Glutamatergic neuron (in vitro differentiated cells): ENCODE data around the gene USPL1. TPM values are rescaled to one million over a fixed set of nuclear protein-coding genes. Genes with fewer than 3 reads are reported as not detected.
A peak's percentile ranks its signal among the peaks of the same experiment; 100 is the strongest.
"Not testable (repeated sequence)": the region's sequence is repeated elsewhere in the genome, so short reads cannot be mapped to it uniquely, and the experiment has no call there.

Experiments used
- DNase-seq: peaks from one replicate; pipeline ENCODE4 v3.0.0; 2022
- H3K27ac Mint-ChIP-seq: one replicate; pipeline ENCODE4 v1.8.0; 2020; ENCODE audit warnings: mild to moderate bottlenecking, mixed read lengths, inconsistent platforms; ENCODE audit not compliant: unreplicated experiment
- H3K27me3 Mint-ChIP-seq: one replicate; pipeline ENCODE4 v1.8.0; 2020; ENCODE audit warnings: mild to moderate bottlenecking, moderate library complexity, mixed read lengths, inconsistent platforms; ENCODE audit not compliant: unreplicated experiment
- H3K36me3 Mint-ChIP-seq: one replicate; pipeline ENCODE4 v1.8.0; 2020; ENCODE audit warnings: mild to moderate bottlenecking, mixed read lengths, inconsistent platforms; ENCODE audit not compliant: unreplicated experiment
- H3K4me1 Mint-ChIP-seq: one replicate; pipeline ENCODE4 v1.8.0; 2020; ENCODE audit warnings: mild to moderate bottlenecking, low read depth, mixed read lengths, inconsistent platforms; ENCODE audit not compliant: unreplicated experiment
- H3K4me3 Mint-ChIP-seq: one replicate; pipeline ENCODE4 v1.8.0; 2020; ENCODE audit warnings: mild to moderate bottlenecking, mixed read lengths, inconsistent platforms; ENCODE audit not compliant: unreplicated experiment
- H3K9me3 Mint-ChIP-seq: one replicate; pipeline ENCODE4 v1.8.0; 2020; ENCODE audit warnings: mild to moderate bottlenecking, moderate library complexity, mixed read lengths, inconsistent platforms; ENCODE audit not compliant: unreplicated experiment
- CTCF ChIP-seq: fragments of 200-600 bp; sonication (generic); IDR thresholded peaks from one replicate; pipeline ENCODE4 v1.5.0; 2021; ENCODE audit not compliant: partially characterized antibody, unreplicated experiment
- total RNA-seq: library from RNA; stranded (reverse); fragmentation: NEBNext Ultra II Directional; extraction: Animal tissue kit (Norgen Biotek cat#: 25700); gene quantifications from one replicate; pipeline ENCODE4 v1.2.1, GENCODE V29; 2021; ENCODE audit not compliant: unreplicated experiment

The USPL1 gene
- total RNA-seq, 1 donor from 2014 or later: 101 TPM

DNA sequence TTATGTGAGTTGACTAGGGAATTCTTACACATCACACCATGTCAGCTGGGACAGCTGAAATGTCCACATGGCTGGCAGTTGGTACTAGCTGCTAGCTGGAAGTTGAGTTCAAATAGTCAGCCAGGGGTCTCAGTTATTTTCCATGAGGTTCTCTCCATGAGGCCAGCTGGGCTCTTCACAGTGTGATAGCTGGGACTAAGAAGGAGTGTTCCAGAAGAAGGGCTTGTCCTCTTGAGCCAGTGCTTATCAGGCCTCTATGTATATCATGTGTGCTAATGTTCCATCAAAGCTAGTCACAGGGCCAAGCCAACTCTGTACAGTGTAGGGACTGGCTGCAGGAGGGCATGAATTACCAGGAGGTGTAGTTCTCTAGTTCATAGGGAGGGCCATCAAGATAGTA lies 11.8 kb downstream of the USPL1 start:
- H3K9me3 Mint-ChIP-seq: peaks cover 7% of the 10 kb centered on the region
- no peak overlapping the region for H3K27ac Mint-ChIP-seq
- H3K4me1 Mint-ChIP-seq: peaks cover 13% of the 10 kb centered on the region
- H3K36me3 Mint-ChIP-seq: peaks cover 4% of the 10 kb centered on the region
- DNase-seq: no peak
- H3K4me3 Mint-ChIP-seq: no peak overlapping the region
- peaks cover 6% of the 10 kb centered on the region for H3K27me3 Mint-ChIP-seq
- no peak for TF ChIP-seq CTCF

DNA sequence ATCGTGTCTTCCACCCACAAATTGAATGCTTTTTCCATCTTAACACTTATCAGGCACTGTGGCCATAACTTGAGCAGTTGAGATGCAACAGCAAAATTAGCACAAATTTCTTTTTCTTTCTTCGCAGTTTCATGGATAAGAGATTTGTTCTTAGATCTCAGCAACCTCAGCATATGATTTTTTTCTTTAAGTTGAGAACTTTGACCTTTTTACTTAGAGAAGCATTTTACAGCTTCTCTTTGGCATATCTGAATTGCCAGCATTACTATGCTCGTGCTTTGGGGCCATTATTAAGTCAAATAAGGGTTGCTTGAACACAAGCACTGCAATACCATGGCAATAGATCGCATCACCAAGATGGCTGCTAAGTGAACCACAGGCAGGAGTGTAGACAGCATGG lies 16.1 kb downstream of the USPL1 start:
- Mint-ChIP-seq H3K4me1 (peaks cover 22% of the 10 kb centered on the region), H3K27me3 (peaks cover 2% of the 10 kb centered on the region), H3K27ac (no peak overlapping the region), H3K9me3 (no peaks in the 10 kb centered on the region), H3K4me3 (peak overlapping the region; percentile 35), H3K36me3 (peaks cover 4% of the 10 kb centered on the region)
- DNase-seq: no peak
- no peak for TF ChIP-seq CTCF

DNA sequence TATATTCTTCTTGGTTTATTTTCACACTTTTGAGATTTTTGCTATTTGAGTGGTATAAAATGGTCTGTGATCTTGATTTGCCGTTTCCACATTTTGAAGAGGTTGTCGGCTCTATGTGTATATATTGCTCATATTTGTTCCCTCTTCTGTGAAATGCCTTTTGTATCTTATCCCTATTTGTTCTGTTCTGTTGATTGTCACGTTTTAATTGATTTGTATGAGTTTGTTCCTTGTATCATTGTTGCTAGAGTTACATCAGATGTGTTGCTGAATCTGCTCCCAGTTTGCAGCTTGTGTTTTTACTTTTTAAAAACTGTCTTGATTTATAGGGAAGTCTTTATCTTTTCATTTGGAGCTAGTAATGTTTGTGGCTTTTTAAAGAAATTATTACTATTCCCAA lies 17.1 kb downstream of the USPL1 start:
- Mint-ChIP-seq H3K9me3 (no peaks in the 10 kb centered on the region), H3K27ac (peak overlapping the region; percentile 21), H3K36me3 (peaks cover 4% of the 10 kb centered on the region), H3K4me1 (peaks cover 22% of the 10 kb centered on the region), H3K27me3 (peaks cover 2% of the 10 kb centered on the region), H3K4me3 (peak overlapping the region; percentile 61)
- TF ChIP-seq CTCF: no peak
- DNase-seq: no peak

DNA sequence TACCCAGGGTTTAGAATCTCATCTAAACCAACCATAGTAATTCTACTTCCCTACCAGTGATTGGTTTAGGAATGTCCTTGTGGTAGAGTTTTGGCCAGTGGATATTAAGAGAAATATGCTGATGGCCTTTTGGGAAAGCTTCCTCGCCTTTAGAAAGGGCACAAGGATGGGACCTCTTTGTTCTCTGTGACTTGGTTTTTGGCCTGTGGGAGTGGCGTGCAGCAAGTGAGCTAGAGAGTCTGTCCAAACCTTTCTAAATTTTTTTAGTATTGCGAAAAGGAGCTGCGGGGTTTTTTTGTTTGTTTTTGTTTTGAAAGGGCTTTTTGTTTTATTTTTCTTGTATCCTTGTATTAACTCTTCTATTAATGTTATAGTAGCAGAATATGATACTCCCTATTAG lies 20.6 kb downstream of the USPL1 start:
- H3K36me3 Mint-ChIP-seq: peaks cover 9% of the 10 kb centered on the region
- no peak for TF ChIP-seq CTCF
- peaks cover 2% of the 10 kb centered on the region for H3K9me3 Mint-ChIP-seq

DNA sequence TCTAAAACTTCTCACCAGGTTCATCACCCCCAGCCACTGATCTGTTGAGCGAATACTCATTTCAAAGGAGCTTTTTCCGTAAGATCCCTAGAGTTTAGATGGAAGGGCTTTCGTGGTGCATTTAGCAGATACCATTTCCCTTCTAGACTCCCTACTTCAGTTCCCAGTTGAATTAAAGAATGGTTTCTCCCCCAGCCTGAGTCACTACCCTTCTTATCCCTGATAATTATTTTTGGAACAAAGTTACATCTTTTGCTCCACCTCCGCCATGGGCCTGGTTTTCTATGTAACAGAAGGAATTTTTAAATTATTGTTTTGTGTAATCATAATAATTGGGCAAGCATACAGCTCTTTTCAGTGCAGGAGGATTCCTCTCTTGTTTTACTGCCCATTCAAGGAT lies 22.0 kb downstream of the USPL1 start:
- Mint-ChIP-seq H3K9me3 (peaks cover 2% of the 10 kb centered on the region), H3K36me3 (peaks cover 5% of the 10 kb centered on the region), H3K27ac (no peak overlapping the region), H3K4me3 (no peak overlapping the region), H3K4me1 (peaks cover 32% of the 10 kb centered on the region), H3K27me3 (no peaks in the 10 kb centered on the region)
- DNase-seq: no peak
- TF ChIP-seq CTCF: no peak

More for the DNA sequence above, 20.6 kb downstream of the USPL1 start:
- Mint-ChIP-seq H3K4me1 (peaks cover 30% of the 10 kb centered on the region), H3K4me3 (peak overlapping the region; percentile 11), H3K27ac (peak overlapping the region; percentile 19), H3K27me3 (no peaks in the 10 kb centered on the region)
- DNase-seq: no peak

- not testable (repeated sequence) for H3K4me3 Mint-ChIP-seq, H3K9me3 Mint-ChIP-seq, H3K36me3 Mint-ChIP-seq, H3K27me3 Mint-ChIP-seq, DNase-seq
- Mint-ChIP-seq H3K4me1 (peaks cover 28% of the 10 kb centered on the region), H3K27ac (peak overlapping the region; percentile 2)
These were observed 23.5 kb downstream of the USPL1 start for GRCh38 chr13:30641173-30641572.
